IPS DF 6.9 (cell line): Measurements from ENCODE around the gene KRTAP10-7.
"Not testable (repeated sequence)": the region's sequence is repeated elsewhere in the genome, so short reads cannot be mapped to it uniquely, and the experiment has no call there.

Source experiments
- DNase-seq: peaks from one replicate; pipeline ENCODE4 v3.0.0-alpha.2; 2013; ENCODE audit warnings: low read depth, low spot score
- H3K27ac ChIP-seq: one replicate; pipeline ENCODE4 v1.5.1; 2013; ENCODE audit warnings: low read length, control low read depth
- H3K27me3 ChIP-seq: 2 replicates; pipeline ENCODE4 v1.6.1; 2013; ENCODE audit warnings: mild to moderate bottlenecking, low read length; ENCODE audit not compliant: control insufficient read depth, insufficient read depth
- H3K36me3 ChIP-seq: 2 replicates; pipeline ENCODE4 v1.6.1; 2013; ENCODE audit warnings: low read length; ENCODE audit not compliant: control insufficient read depth, insufficient read depth
- H3K4me1 ChIP-seq: 2 replicates; pipeline ENCODE4 v1.6.1; 2013; ENCODE audit warnings: low read length; ENCODE audit not compliant: control insufficient read depth, insufficient read depth
- H3K4me3 ChIP-seq: 2 replicates; pipeline ENCODE4 v1.5.1; 2013; ENCODE audit warnings: mild to moderate bottlenecking, low read length
- H3K9me3 ChIP-seq: 2 replicates; pipeline ENCODE4 v1.6.1; 2013; ENCODE audit warnings: low read length, inconsistent platforms; ENCODE audit not compliant: control insufficient read depth, insufficient read depth
- WGBS: extraction: QIAGEN DNeasy Blood & Tissue Kit; methylation state at CpG from one replicate; pipeline ENCODE4 v1.1.7; 2013; ENCODE audit warnings: mixed read lengths, missing lambda C conversion rate; ENCODE audit not compliant: insufficient read length, insufficient coverage; 5-methylcytosine and 5-hydroxymethylcytosine counted together

KRTAP10-7 gene

GRCh38 chr21:44590897-44591800 lies 9.2 kb upstream of the KRTAP10-7 start:
- no CpG with 5 or more reads among the region's 19 CpGs for WGBS
- DNase-seq, H3K36me3 ChIP-seq, H3K9me3 ChIP-seq, H3K4me3 ChIP-seq, H3K27me3 ChIP-seq, H3K27ac ChIP-seq, H3K4me1 ChIP-seq: not testable (repeated sequence)

GRCh38 chr21:44591801-44592130 lies 8.6 kb upstream of the KRTAP10-7 start:
- not testable (repeated sequence) for H3K36me3 ChIP-seq, H3K9me3 ChIP-seq, H3K4me1 ChIP-seq, H3K27ac ChIP-seq, H3K27me3 ChIP-seq, DNase-seq, H3K4me3 ChIP-seq
- WGBS = no CpG with 5 or more reads among the region's 4 CpGs

DNA sequence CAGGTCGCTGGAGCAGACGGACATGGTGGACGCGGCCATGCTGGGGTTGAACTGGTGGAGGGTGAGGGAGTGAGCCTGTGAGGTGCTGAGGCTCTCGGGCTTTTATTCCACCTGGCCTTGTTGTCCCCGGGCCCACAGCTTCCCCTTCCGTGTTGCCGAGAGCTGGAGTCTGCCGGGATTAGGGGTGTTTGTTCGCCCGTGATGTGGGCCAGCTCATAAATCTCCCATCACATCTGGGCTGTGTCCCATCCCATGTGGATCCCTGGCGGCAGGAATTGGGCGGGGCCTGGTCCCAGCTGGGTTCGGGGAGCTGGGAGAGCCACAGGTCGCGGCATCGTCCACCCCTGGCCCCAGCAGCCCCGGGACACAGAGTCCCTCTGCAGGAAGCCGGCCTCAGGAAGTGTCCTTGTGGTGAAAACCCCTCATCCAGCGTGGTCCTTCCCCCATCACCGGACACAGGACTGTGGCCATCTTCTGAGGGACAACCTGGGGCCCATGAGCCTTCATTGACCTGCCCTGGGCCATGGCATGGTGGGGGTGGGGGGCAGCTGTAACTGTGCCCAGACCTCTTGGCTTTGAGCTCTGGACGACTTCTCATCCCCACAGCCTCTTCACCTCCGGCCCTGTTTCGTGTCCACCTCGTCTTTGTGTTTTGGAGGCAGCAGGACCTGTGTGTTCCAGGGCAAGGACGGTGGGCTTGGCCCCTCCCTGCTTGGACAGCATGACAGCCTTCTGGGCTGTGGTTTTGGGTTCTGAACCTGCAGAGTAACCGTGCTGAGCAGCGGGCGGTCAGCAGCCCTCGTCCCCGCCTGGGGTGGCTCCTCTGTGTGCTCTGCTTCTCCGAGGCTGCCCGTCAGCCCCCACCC lies 7.7 kb upstream of the KRTAP10-7 start, which contains the start of gene KRTAP10-6:
Gene KRTAP10-6 (minus strand): TSS at position 60 of the 866 bp plus-strand sequence. CDS start 21 bp downstream, at position 39.
- DNase-seq = no peak
- H3K4me3 ChIP-seq = no peak within 1 kb of the TSS
- H3K27ac ChIP-seq = no peak within 1 kb of the TSS
- H3K4me1 ChIP-seq = peaks cover 7% of the 10 kb centered on the region
- H3K27me3 ChIP-seq = no peaks in the 10 kb centered on the region
- no peaks in the 10 kb centered on the region for H3K36me3 ChIP-seq
- WGBS = no CpG with 5 or more reads among the region's 33 CpGs
- H3K9me3 ChIP-seq = no peaks in the 10 kb centered on the region

DNA sequence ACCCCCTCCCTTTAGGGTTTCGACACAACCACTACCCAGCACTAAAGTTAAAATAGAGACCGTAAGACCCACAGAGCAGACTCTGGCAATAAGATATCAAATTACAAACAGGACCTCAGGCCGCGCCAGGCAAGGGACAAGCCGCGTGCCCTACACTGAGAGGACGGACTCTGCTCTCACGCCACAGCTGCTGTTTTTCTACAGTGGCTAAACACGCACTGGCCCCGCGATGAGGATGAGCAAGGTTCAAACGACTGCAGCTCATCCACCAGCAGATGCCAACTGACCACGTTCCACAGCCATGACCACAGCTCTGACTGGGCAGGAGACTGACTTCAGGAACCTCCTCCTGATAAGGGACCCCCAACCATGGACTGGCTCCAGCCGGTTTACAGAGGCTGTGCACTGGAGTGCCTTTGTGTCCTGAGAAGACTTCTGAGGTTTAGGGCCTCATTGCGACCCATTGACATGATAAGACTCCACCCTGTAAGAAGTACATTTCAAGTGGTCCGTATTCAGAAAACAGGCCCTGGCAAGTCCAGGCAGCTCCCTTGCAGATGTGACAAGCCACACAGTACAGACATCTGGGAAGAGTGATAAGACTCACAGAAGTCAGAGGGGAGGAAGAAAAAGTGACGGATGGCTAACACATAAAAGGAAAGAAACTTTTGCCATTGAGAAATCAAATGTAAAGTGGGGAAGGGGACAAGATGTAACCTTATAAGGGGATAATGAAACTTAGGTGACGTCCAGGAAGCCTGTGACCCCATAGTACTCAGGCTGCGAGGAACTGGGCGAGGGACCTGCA lies 6.6 kb upstream of the KRTAP10-7 start:
- H3K27me3 ChIP-seq = no peaks in the 10 kb centered on the region
- whole genome bisulfite sequencing = no CpG with 5 or more reads among the region's 20 CpGs
- H3K4me3 ChIP-seq = no peak overlapping the region
- no peak for DNase-seq
- no peak overlapping the region for H3K27ac ChIP-seq
- peaks cover 7% of the 10 kb centered on the region for H3K4me1 ChIP-seq
- no peaks in the 10 kb centered on the region for H3K36me3 ChIP-seq
- H3K9me3 ChIP-seq = no peaks in the 10 kb centered on the region

DNA sequence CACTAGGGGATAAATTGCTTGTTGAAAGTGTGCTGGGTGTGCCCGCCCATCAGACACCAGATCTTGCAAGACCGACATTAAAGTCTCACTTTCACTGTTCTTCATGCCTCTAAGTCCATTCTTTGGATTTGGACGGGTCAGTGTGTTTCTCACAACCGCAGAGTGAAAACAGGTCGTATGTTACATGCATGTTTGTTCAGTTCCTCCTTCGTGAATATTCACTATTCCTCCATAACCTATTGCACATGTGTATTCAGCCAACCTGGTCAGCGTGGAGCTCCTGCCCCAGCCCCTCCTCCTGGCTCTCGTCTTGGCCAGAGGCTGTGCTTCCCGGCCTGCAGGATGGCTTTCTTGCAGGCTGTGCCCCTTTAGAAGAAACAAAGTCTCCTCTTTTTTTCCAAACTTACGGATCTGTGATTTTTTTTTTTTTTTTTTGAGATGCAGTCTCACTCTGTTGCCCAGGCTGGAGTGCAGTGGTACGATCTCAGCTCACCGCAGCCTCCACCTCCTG lies 5.9 kb upstream of the KRTAP10-7 start:
- no peaks in the 10 kb centered on the region for H3K9me3 ChIP-seq
- H3K27me3 ChIP-seq = no peaks in the 10 kb centered on the region
- H3K36me3 ChIP-seq = no peaks in the 10 kb centered on the region
- peaks cover 7% of the 10 kb centered on the region for H3K4me1 ChIP-seq
- WGBS = no CpG with 5 or more reads among the region's 12 CpGs
- H3K4me3 ChIP-seq = no peak overlapping the region
- no peak for DNase-seq
- H3K27ac ChIP-seq = no peak overlapping the region

DNA sequence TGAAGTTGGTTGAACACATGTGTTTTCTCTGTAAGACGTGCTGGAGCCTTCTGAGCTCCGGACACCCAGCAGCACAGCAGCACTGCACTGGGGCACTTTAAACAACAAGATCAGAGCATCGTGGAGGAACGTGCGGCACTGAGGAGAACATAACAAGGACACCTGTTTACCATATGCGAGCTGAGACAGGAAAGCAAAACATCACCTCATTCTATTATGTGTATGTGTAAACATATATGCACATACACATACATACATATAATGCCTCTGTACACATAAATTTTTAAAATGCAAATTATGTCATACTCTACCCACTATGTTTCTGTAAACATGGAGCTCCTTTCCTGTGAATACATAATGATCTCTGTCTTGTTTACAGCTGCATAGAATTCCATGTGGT lies 4.9 kb upstream of the KRTAP10-7 start:
- H3K4me3 ChIP-seq = no peak overlapping the region
- no peak for DNase-seq
- peaks cover 7% of the 10 kb centered on the region for H3K4me1 ChIP-seq
- H3K27me3 ChIP-seq = no peaks in the 10 kb centered on the region
- H3K36me3 ChIP-seq = no peaks in the 10 kb centered on the region
- no peaks in the 10 kb centered on the region for H3K9me3 ChIP-seq
- no CpG with 5 or more reads among the region's 6 CpGs for WGBS
- no peak overlapping the region for H3K27ac ChIP-seq

- H3K27me3 ChIP-seq = no peaks in the 10 kb centered on the region
- no peak overlapping the region for H3K27ac ChIP-seq
- H3K4me3 ChIP-seq = no peak overlapping the region
- DNase-seq = no peak
- H3K4me1 ChIP-seq = peaks cover 7% of the 10 kb centered on the region
- no CpG with 5 or more reads among the region's 9 CpGs for WGBS
- no peaks in the 10 kb centered on the region for H3K36me3 ChIP-seq
- no peaks in the 10 kb centered on the region for H3K9me3 ChIP-seq
These were observed 4.2 kb upstream of the KRTAP10-7 start for GRCh38 chr21:44596068-44596725.

- H3K4me1 ChIP-seq = peaks cover 3% of the 10 kb centered on the region
- WGBS = no CpG with 5 or more reads among the region's 11 CpGs
- H3K36me3 ChIP-seq = no peaks in the 10 kb centered on the region
- H3K27ac ChIP-seq = no peak overlapping the region
- H3K4me3 ChIP-seq = no peak overlapping the region
- DNase-seq = no peak
- H3K9me3 ChIP-seq = no peaks in the 10 kb centered on the region
- H3K27me3 ChIP-seq = no peaks in the 10 kb centered on the region
These were observed 2.3 kb upstream of the KRTAP10-7 start for GRCh38 chr21:44598061-44598460.

- Histone ChIP-seq H3K27me3 (no peaks in the 10 kb centered on the region), H3K27ac (no peak overlapping the region), H3K4me1 (no peaks in the 10 kb centered on the region; the same call in 1 of the 2 replicates), H3K36me3 (no peaks in the 10 kb centered on the region), H3K4me3 (no peak overlapping the region), H3K9me3 (no peaks in the 10 kb centered on the region)
- DNase-seq = no peak
- no CpG with 5 or more reads among the region's 8 CpGs for WGBS
These were observed 950 bp upstream of the KRTAP10-7 start for GRCh38 chr21:44599264-44600029.
